HL-60/S4 treated with phorbol 12-myristate 13-acetate at 8.2 ng/mL for 4 days and 3 days (cell line): ENCODE data around the gene CRIP2.

Source experiments
- in situ Hi-C: fragments of 300-500 bp; cut with MboI; formaldehyde crosslinking; loops from 2 replicates; pipeline ENCODE4 v1.15.0; 2022; ENCODE audit warnings: low sequenced_read_pairs

The CRIP2 gene

GRCh38 chr14:105476097-105476830 lies 1.6 kb downstream of the CRIP2 start:
- in situ Hi-C loops, result no loop called here

- in situ Hi-C loops, result no loop called here
These were observed 2.4 kb downstream of the CRIP2 start for GRCh38 chr14:105476831-105477659.

GRCh38 chr14:105477660-105478397 lies 3.2 kb downstream of the CRIP2 start:
- in situ Hi-C loops, result no loop called here

- in situ Hi-C loops, result no loop called here
These were observed 4.0 kb downstream of the CRIP2 start for GRCh38 chr14:105478398-105479251.

GRCh38 chr14:105479431-105480158 lies 5.0 kb downstream of the CRIP2 start:
- in situ Hi-C loops, result loop anchor here (10.0 kb wide), 1 partner anchor 105 kb away; no protein-coding TSS in a partner anchor

GRCh38 chr14:105480199-105480746 lies 5.7 kb downstream of the CRIP2 start:
- in situ Hi-C loops, result loop anchor here (10.0 kb wide), 1 partner anchor 105 kb away; no protein-coding TSS in a partner anchor

GRCh38 chr14:105480807-105481801 lies 6.5 kb downstream of the CRIP2 start:
- in situ Hi-C loops, result loop anchor here (10.0 kb wide), 1 partner anchor 106 kb away; no protein-coding TSS in a partner anchor

- in situ Hi-C loops, result loop anchor here (10.0 kb wide), 1 partner anchor 107 kb away; no protein-coding TSS in a partner anchor
These were observed 7.4 kb downstream of the CRIP2 start for GRCh38 chr14:105481886-105482457.

- in situ Hi-C loops, result loop anchor here (10.0 kb wide), 1 partner anchor 108 kb away; no protein-coding TSS in a partner anchor
These were observed 8.0 kb downstream of the CRIP2 start for GRCh38 chr14:105482486-105483110.

GRCh38 chr14:105483300-105484068 lies 8.9 kb downstream of the CRIP2 start:
- in situ Hi-C loops, result loop anchor here (10.0 kb wide), 1 partner anchor 109 kb away; no protein-coding TSS in a partner anchor

GRCh38 chr14:105484069-105484996 lies 9.7 kb downstream of the CRIP2 start:
- in situ Hi-C loops, result loop anchor here (10.0 kb wide), 1 partner anchor 110 kb away; no protein-coding TSS in a partner anchor

GRCh38 chr14:105484997-105485393 lies 10.4 kb downstream of the CRIP2 start:
- in situ Hi-C loops, result loop anchor here (10.0 kb wide), 1 partner anchor 110 kb away; no protein-coding TSS in a partner anchor

GRCh38 chr14:105485739-105486162 lies 11.1 kb downstream of the CRIP2 start:
- in situ Hi-C loops, result loop anchor here (10.0 kb wide), 1 partner anchor 111 kb away; no protein-coding TSS in a partner anchor

GRCh38 chr14:105486163-105486973 lies 11.7 kb downstream of the CRIP2 start, which contains the start of gene CRIP1:
TSS of gene CRIP1 (plus strand) at chr14:105486886. CDS start at chr14:105487260, 374 bp downstream.
- in situ Hi-C loops, result loop anchor here (10.0 kb wide), 1 partner anchor 112 kb away; no protein-coding TSS in a partner anchor
